GM12878 (cell line): ENCODE data around the gene MACROD2. TPM values are rescaled to one million over a fixed set of nuclear protein-coding genes. Genes with fewer than 3 reads are reported as not detected.

Source experiments
- ATAC-seq: fragments of 200-7000 bp; cut with Tn5 transposase; 3 replicates; pipeline ENCODE4 v1.9.1; 2020; ENCODE audit warnings: mild to moderate bottlenecking, moderate library complexity
- BruUV-seq: library from RNA; stranded (reverse); fragments of 400-500 nt; replicated peaks from 2 replicates; lab custom pipeline; 2021; lab: Mats Ljungman, UMichigan
- CTCF ChIA-PET: fragments of 300-600 bp; sonication (Branson Sonifier 250); formaldehyde crosslinking; extraction: SDS; loops from one replicate; lab custom pipeline; 2021; ENCODE audit warnings: inconsistent platforms; lab: Yijun Ruan, JAX
- POLR2A ChIA-PET: fragments of 350-600 bp; formaldehyde crosslinking; extraction: SDS; loops from one replicate; lab custom pipeline; 2021; ENCODE audit warnings: inconsistent platforms; lab: Charles Lee
- RAD21 ChIA-PET: fragments of 300-600 bp; sonication (Branson Sonifier 250); formaldehyde crosslinking; loops from one replicate; lab custom pipeline; 2023; ENCODE audit warnings: antibody characterized with exemption; ENCODE audit not compliant: unreplicated experiment; lab: Charles Lee
- SMC1A ChIA-PET: fragments of 300-600 bp; sonication (Branson Sonifier 250); formaldehyde crosslinking; loops from one replicate; lab custom pipeline; 2023; ENCODE audit not compliant: unreplicated experiment, uncharacterized antibody; lab: Charles Lee
- DNase-seq: peaks from one replicate; pipeline ENCODE4 v3.0.0-alpha.2; 2011; ENCODE audit warnings: low read depth, low spot score
- FAIRE-seq: peaks from 3 replicates; lab custom pipeline; 2011; peaks lifted over from hg19 to GRCh38; lab: Jason Lieb, UNC
- H2AFZ ChIP-seq: 2 replicates; pipeline ENCODE4 v1.6.0; 2011; ENCODE audit warnings: low read depth, low read length, control low read depth; ENCODE audit not compliant: control insufficient read depth
- H3K27ac ChIP-seq: 2 replicates; pipeline ENCODE4 v1.5.1; 2011; ENCODE audit warnings: control low read depth; ENCODE audit not compliant: control insufficient read depth, insufficient read depth
- H3K27me3 ChIP-seq, 2 experiments: replicated peaks in 1 of 2; 2 replicates each; pipeline versions ENCODE4 v1.6.0 to v1.6.1; 2011; ENCODE audit warnings: low read length in 1 of 2; ENCODE audit not compliant: control insufficient read depth in 2 of 2, insufficient read depth in 2 of 2
- H3K36me3 ChIP-seq, 2 experiments: 2 replicates each; pipeline ENCODE4 v1.5.1; 2011; ENCODE audit warnings: low read length in 1 of 2; ENCODE audit not compliant: control insufficient read depth in 2 of 2, insufficient read depth in 2 of 2
- H3K4me1 ChIP-seq: 2 replicates; pipeline ENCODE4 v1.6.1; 2011; ENCODE audit warnings: mild to moderate bottlenecking, low read length, moderate library complexity, mixed read lengths; ENCODE audit not compliant: control insufficient read depth, insufficient read depth
- H3K4me2 ChIP-seq: 2 replicates; pipeline ENCODE4 v1.6.0; 2011; ENCODE audit warnings: control low read depth; ENCODE audit not compliant: control insufficient read depth, insufficient read depth
- H3K4me3 ChIP-seq: fragments of 200-600 bp; sonication (generic); 2 replicates; pipeline ENCODE4 v1.5.1; 2016
- H3K79me2 ChIP-seq: 2 replicates; pipeline ENCODE4 v1.6.0; 2011; ENCODE audit warnings: low read length; ENCODE audit not compliant: control insufficient read depth, insufficient read depth
- H3K9ac ChIP-seq: 2 replicates; pipeline ENCODE4 v1.8.0; 2011; ENCODE audit warnings: low read length, control low read depth, mixed read lengths; ENCODE audit not compliant: control insufficient read depth, insufficient read depth
- H3K9me3 ChIP-seq: replicated peaks from 3 replicates; pipeline ENCODE4 v1.5.1; 2011; ENCODE audit warnings: mild to moderate bottlenecking, low read length; ENCODE audit not compliant: control insufficient read depth, insufficient read depth
- H4K20me1 ChIP-seq: 2 replicates; pipeline ENCODE4 v1.6.0; 2011; ENCODE audit not compliant: control insufficient read depth, insufficient read depth
- BACH1 ChIP-seq: fragments of 450-650 bp; IDR thresholded peaks from 2 replicates; pipeline ENCODE4 v1.6.1; 2017; ENCODE audit warnings: mild to moderate bottlenecking, borderline replicate concordance
- BHLHE40 ChIP-seq, 2 experiments: fragments of 450-650 bp in 1 of 2; IDR thresholded peaks; 2 replicates each; pipeline ENCODE4 v1.6.1; 2011 to 2017; ENCODE audit warnings: low read depth in 2 of 2, borderline replicate concordance in 1 of 2, improper control_type of control experiment in 1 of 2, low read length in 1 of 2, mild to moderate bottlenecking in 1 of 2
- CEBPZ ChIP-seq: fragments of 150-350 bp; IDR thresholded peaks from 2 replicates; pipeline ENCODE4 v1.6.1; 2016; ENCODE audit warnings: low read depth, low read length
- CREB1 ChIP-seq: IDR thresholded peaks from 2 replicates; pipeline ENCODE4 v1.6.1; 2012; ENCODE audit warnings: low read depth, mild to moderate bottlenecking, inconsistent platforms
- FOXM1 ChIP-seq: IDR thresholded peaks from 2 replicates; pipeline ENCODE4 v1.6.1; 2012; ENCODE audit warnings: low read depth, mild to moderate bottlenecking, inconsistent platforms, low read length, moderate library complexity
- IKZF2 ChIP-seq, 2 experiments: fragments of 450-650 bp; IDR thresholded peaks; 2 replicates each; pipeline ENCODE4 v1.6.1; 2017; ENCODE audit warnings: mild to moderate bottlenecking in 2 of 2, moderate library complexity in 2 of 2
- MEF2A ChIP-seq: IDR thresholded peaks from 2 replicates; pipeline ENCODE4 v1.6.1; 2011; ENCODE audit warnings: low read depth, mild to moderate bottlenecking, low read length, moderate library complexity; ENCODE audit not compliant: insufficient read depth
- MYC ChIP-seq: IDR thresholded peaks from 2 replicates; pipeline ENCODE4 v1.6.1; 2011; ENCODE audit warnings: mild to moderate bottlenecking, low read length, moderate library complexity, inconsistent platforms; ENCODE audit not compliant: insufficient read depth, insufficient replicate concordance, insufficient read length, severe bottlenecking
- RAD21 ChIP-seq: IDR thresholded peaks from 2 replicates; pipeline ENCODE4 v1.6.1; 2011; ENCODE audit warnings: mild to moderate bottlenecking, low read depth, low read length, moderate library complexity; ENCODE audit not compliant: insufficient read depth
- RBBP5 ChIP-seq: fragments of 200-600 bp; sonication (generic); conservative IDR thresholded peaks from 2 replicates; pipeline ENCODE4 v1.6.1; 2016
- RCOR1 ChIP-seq: conservative IDR thresholded peaks from 2 replicates; pipeline ENCODE4 v1.6.1; 2012; ENCODE audit warnings: low read depth, low read length, improper control_type of control experiment
- SIX5 ChIP-seq: IDR thresholded peaks from 2 replicates; pipeline ENCODE4 v1.6.1; 2011; ENCODE audit warnings: mild to moderate bottlenecking, low read depth, low read length, moderate library complexity; ENCODE audit not compliant: severe bottlenecking
- SMAD1 ChIP-seq: fragments of 450-650 bp; IDR thresholded peaks from 2 replicates; pipeline ENCODE4 v1.6.1; 2018; ENCODE audit warnings: mild to moderate bottlenecking, low read depth; ENCODE audit not compliant: partially characterized antibody
- ZBTB40 ChIP-seq: fragments of 450-650 bp; IDR thresholded peaks from 2 replicates; pipeline ENCODE4 v1.6.1; 2016; ENCODE audit warnings: mild to moderate bottlenecking, moderate library complexity, borderline replicate concordance
- ZNF207 ChIP-seq: fragments of 450-650 bp; IDR thresholded peaks from 2 replicates; pipeline ENCODE4 v1.6.1; 2014; ENCODE audit warnings: antibody characterized with exemption, mild to moderate bottlenecking, borderline replicate concordance
- WGBS: methylation state at CpG from one replicate; pipeline ENCODE4 v1.1.6; 2016; ENCODE audit warnings: low lambda C conversion rate; ENCODE audit not compliant: insufficient replicate concordance, insufficient coverage; ENCODE audit errors: missing lambda C conversion rate; 5-methylcytosine and 5-hydroxymethylcytosine counted together
- in situ Hi-C: fragments of 300-500 bp; cut with MboI; formaldehyde crosslinking; loops from 9 replicates; pipeline ENCODE4 v1.14.3; 2018; ENCODE audit warnings: mixed read lengths
- intact Hi-C: fragments of 100-400 bp; cut with micrococcal nuclease; formaldehyde crosslinking; loops from one replicate; pipeline ENCODE4 v1.14.2; 2022; ENCODE audit not compliant: unreplicated experiment
- polyA plus RNA-seq, 11 experiments: library from polyadenylated mRNA; depleted of rRNA in 4 of 11; unstranded in 6 of 11; stranded (reverse) in 5 of 11; fragments of >200 nt; fragmentation: Nextera tagmentation in 4 of 11; fragmentation: Illumina TruSeq in 1 of 11; extraction: Ambion mirVana in 4 of 11; extraction: Trizol in 1 of 11; gene quantifications; 1 replicate in 1 of 11; 2 replicates in 10 of 11; pipeline versions ENCODE4 v1.2.1 to v1.2.3, GENCODE V29; 2011 to 2016; ENCODE audit warnings: inconsistent platforms in 2 of 11, missing spikeins in 2 of 11, low read depth in 1 of 11
- total RNA-seq, 4 experiments: library from RNA; depleted of rRNA in 3 of 4; stranded (reverse); fragments of >200 nt in 3 of 4; fragmentation: Illumina TruSeq in 1 of 4; extraction: Trizol in 1 of 4; gene quantifications; 2 replicates each; pipeline versions ENCODE4 v1.2.1 to v1.2.3, GENCODE V29; 2013 to 2021

The MACROD2 gene
- total and polyA plus RNA-seq, 10 of the 15 experiments (the other 5 are each of a cell fraction or from before 2014, with no cell fraction given): 1.1 to 21.5 (median 2.2) TPM

- TF ChIP-seq ZNF207 (no peak), RCOR1 (no peak), ZBTB40 (no peak), RBBP5 (no peak), MEF2A (no peak), IKZF2 (IDR thresholded peaks at IDR 0.05) (no peak), CREB1 (no peak), FOXM1 (no peak)
Measured at GRCh38 chr20:15767586-15767985, 1772.3 kb downstream of the MACROD2 start (continued).

- intact Hi-C loops: no loop called here
- BruUV-seq: no TSS peak
- TF ChIP-seq MYC: no peak
- TF ChIP-seq BACH1: no peak
- TF ChIP-seq BHLHE40 (IDR thresholded peaks at IDR 0.05; ENCODE audit: borderline replicate concordance in 1 of 2, low read depth in 2 of 2, low read length in 1 of 2): no peak
- TF ChIP-seq SMAD1: no peak
- no peak for TF ChIP-seq SIX5
- no peak for TF ChIP-seq RAD21
- no peak for TF ChIP-seq CEBPZ
Measured at GRCh38 chr20:15767999-15768741, 1772.9 kb downstream of the MACROD2 start.

More at GRCh38 chr20:15767999-15768741, 1772.9 kb downstream of the MACROD2 start:
- ChIA-PET POLR2A (no interaction called here), SMC1A (interaction anchor here (0.6 to 0.7 kb wide), 2 partner anchors 21 to 63 kb away, joined by 3 to 4 read pairs; no protein-coding TSS in a partner anchor), RAD21 (no interaction called here), CTCF (no interaction called here)
- Histone ChIP-seq H3K9ac (no peak overlapping the region), H3K4me2 (no peak overlapping the region), H4K20me1 (no peaks in the 10 kb centered on the region), H3K79me2 (no peaks in the 10 kb centered on the region), H2AFZ (no peak overlapping the region), H3K9me3 (no peaks in the 10 kb centered on the region), H3K36me3 (no peaks in the 10 kb centered on the region), H3K4me3 (no peak overlapping the region), H3K27ac (no peak overlapping the region), H3K27me3 (no peaks in the 10 kb centered on the region; a peak in 1 of 4 replicates), H3K4me1 (no peaks in the 10 kb centered on the region)
- in situ Hi-C loops: no loop called here
- ATAC-seq: no peak
- DNase-seq: no peak
- no peak for FAIRE-seq
- 91% methylated on average over 3 of the region's 3 CpGs for WGBS
